ENCODE results near the gene TSPAN18.

TSPAN18 gene

DNA sequence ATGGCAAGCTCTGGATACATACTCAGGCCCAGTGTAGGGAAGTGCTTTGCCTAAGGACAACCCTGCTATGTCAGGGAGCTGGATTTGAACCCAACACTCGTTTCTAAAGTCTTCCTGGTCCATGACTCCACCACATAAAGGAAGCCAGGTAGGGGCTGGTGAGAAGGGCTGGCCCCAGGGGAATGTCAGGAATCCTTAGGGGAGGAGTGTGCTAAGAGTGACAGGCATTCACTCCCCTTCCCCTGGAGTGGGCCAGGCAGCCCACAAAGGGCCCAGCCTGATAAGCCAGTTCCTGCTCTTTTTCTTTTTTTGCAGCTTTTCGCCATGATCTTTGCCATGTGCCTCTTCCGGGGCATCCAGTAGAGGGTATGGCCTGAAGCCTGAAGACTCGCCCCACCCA, 202.1 kb downstream of the TSPAN18 start:
- peaks cover 12% of the 10 kb centered on the region for H3K36me3 Mint-ChIP-seq (ENCODE audit: low read depth)
- peaks cover 24% of the 10 kb centered on the region for H3K27me3 Mint-ChIP-seq
- no peaks in the 10 kb centered on the region for H3K4me1 Mint-ChIP-seq (ENCODE audit: low read depth)
- no peak overlapping the region for H3K27ac Mint-ChIP-seq
- H3K9me3 Mint-ChIP-seq = no peaks in the 10 kb centered on the region
- H3K4me3 Mint-ChIP-seq = no peak overlapping the region
- intact Hi-C loops (cut with micrococcal nuclease) = no loop called here

GRCh38 chr11:44930588-44931302, 204.0 kb downstream of the TSPAN18 start:
- intact Hi-C loops (cut with micrococcal nuclease) = loop anchor here (10.0 kb wide), 1 partner anchor 364 kb away; no protein-coding TSS in a partner anchor
- peaks cover 25% of the 10 kb centered on the region for H3K36me3 Mint-ChIP-seq (ENCODE audit: low read depth)
- H3K27ac Mint-ChIP-seq = no peak overlapping the region
- H3K4me1 Mint-ChIP-seq (ENCODE audit: low read depth) = no peaks in the 10 kb centered on the region
- no peaks in the 10 kb centered on the region for H3K9me3 Mint-ChIP-seq
- no peak overlapping the region for H3K4me3 Mint-ChIP-seq
- H3K27me3 Mint-ChIP-seq = peaks cover 24% of the 10 kb centered on the region

GRCh38 chr11:44931466-44931865, 204.7 kb downstream of the TSPAN18 start:
- intact Hi-C loops (cut with micrococcal nuclease) = loop anchor here (10.0 kb wide), 1 partner anchor 363 kb away; no protein-coding TSS in a partner anchor
- H3K36me3 Mint-ChIP-seq (ENCODE audit: low read depth) = peaks cover 25% of the 10 kb centered on the region
- no peak overlapping the region for H3K4me3 Mint-ChIP-seq
- H3K27ac Mint-ChIP-seq = no peak overlapping the region
- no peaks in the 10 kb centered on the region for H3K4me1 Mint-ChIP-seq (ENCODE audit: low read depth)
- H3K9me3 Mint-ChIP-seq = no peaks in the 10 kb centered on the region
- peaks cover 24% of the 10 kb centered on the region for H3K27me3 Mint-ChIP-seq

DNA sequence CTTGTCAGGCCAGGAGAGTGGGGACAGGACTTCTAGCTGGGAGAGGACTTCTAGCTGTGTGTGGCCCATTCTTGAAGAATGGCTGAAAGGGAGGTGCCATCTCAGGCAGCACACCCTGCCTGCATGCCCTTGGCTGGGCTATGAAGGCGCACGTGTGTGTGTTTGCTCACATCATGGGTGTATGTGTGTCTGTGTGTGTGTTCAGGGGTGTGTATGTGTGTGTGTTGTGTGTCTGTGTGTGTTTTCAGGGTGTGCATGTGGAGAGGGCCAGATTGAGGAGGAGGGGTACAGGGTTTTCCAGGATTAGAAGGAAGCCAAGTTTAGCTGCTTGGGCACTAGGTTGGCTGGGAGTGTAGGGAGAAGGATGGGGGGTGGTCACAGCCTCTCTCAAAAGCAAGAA, 207.3 kb downstream of the TSPAN18 start:
- Mint-ChIP-seq H3K4me3 (no peak overlapping the region), H3K9me3 (no peaks in the 10 kb centered on the region), H3K27ac (no peak overlapping the region), H3K36me3 (ENCODE audit: low read depth) (peaks cover 33% of the 10 kb centered on the region), H3K4me1 (ENCODE audit: low read depth) (peaks cover 10% of the 10 kb centered on the region), H3K27me3 (peaks cover 16% of the 10 kb centered on the region)
- intact Hi-C loops (cut with micrococcal nuclease) = loop anchor here (10.0 kb wide), 1 partner anchor 361 kb away; no protein-coding TSS in a partner anchor

DNA sequence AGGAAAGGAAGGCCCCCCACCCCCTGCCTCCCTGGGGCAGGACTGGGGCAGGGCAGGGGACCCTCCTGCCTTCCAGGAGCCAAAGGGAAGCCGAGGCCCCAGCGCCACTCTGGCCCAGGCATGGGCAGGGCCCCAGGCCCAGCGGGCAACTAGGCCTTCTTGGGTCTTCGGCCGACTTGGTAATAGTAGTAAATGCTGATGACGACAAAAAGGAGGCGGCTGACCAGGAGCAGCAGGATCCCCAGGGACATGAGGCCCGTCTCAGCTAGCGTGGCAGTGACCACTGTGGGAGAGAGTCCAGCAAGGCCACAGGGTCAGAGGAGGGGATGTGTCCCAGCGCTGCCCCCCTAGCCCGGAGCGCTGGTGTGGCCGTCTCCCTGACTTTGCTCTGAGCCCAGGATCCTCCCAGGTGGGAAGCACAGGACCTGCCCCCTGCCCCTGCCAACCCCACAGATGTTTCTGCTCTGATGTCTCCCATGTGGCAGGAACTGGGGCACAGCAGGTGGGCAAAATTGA, 208.0 kb downstream of the TSPAN18 start:
- intact Hi-C loops (cut with micrococcal nuclease) = loop anchor here (10.0 kb wide), 1 partner anchor 360 kb away; no protein-coding TSS in a partner anchor
- Mint-ChIP-seq H3K36me3 (ENCODE audit: low read depth) (peaks cover 33% of the 10 kb centered on the region), H3K4me3 (no peak overlapping the region), H3K27ac (no peak overlapping the region), H3K4me1 (ENCODE audit: low read depth) (peaks cover 17% of the 10 kb centered on the region), H3K9me3 (no peaks in the 10 kb centered on the region), H3K27me3 (peaks cover 15% of the 10 kb centered on the region)

- Mint-ChIP-seq H3K27ac (no peak overlapping the region), H3K9me3 (no peaks in the 10 kb centered on the region), H3K4me3 (no peak overlapping the region), H3K36me3 (ENCODE audit: low read depth) (peaks cover 38% of the 10 kb centered on the region), H3K27me3 (peaks cover 7% of the 10 kb centered on the region), H3K4me1 (ENCODE audit: low read depth) (peaks cover 35% of the 10 kb centered on the region)
- intact Hi-C loops (cut with micrococcal nuclease) = loop anchor here (1.0 to 10.0 kb wide), 2 partner anchors 167 to 358 kb away; no protein-coding TSS in a partner anchor
Measured at GRCh38 chr11:44936525-44936924, 209.8 kb downstream of the TSPAN18 start.

DNA sequence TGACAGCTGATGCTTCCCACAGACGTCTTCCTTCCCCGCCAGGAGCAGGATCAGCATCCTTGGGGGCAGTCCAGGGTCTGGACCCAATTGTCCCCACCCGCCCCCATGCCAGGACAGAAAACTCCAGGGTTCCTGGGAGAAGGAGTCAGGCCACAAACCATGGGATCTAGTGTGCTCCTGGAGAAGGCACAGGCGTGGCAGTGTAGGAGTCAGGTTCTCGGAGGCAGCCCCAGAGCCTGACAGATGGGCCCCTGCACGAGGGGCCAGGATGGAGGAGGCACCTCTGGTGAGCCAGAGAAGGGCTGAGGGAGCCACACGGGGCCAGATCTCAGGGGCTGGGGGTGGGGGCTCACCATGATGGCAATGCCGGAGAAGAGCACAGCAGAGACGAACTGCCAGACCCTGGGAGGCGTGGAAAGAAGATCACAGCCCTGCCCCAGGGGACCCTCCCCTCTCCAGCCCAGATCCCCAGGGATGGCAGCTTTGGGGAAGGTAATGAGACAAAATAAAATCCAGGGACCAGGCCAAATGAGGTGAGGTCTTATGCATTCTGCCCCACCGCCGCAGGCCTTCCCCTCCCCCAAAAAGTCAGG, 210.3 kb downstream of the TSPAN18 start:
- no peak overlapping the region for H3K27ac Mint-ChIP-seq
- peaks cover 38% of the 10 kb centered on the region for H3K36me3 Mint-ChIP-seq (ENCODE audit: low read depth)
- H3K27me3 Mint-ChIP-seq = peaks cover 7% of the 10 kb centered on the region
- intact Hi-C loops (cut with micrococcal nuclease) = loop anchor here (1.0 to 10.0 kb wide), 2 partner anchors 166 to 358 kb away; no protein-coding TSS in a partner anchor
- H3K9me3 Mint-ChIP-seq = no peaks in the 10 kb centered on the region
- peaks cover 40% of the 10 kb centered on the region for H3K4me1 Mint-ChIP-seq (ENCODE audit: low read depth)
- H3K4me3 Mint-ChIP-seq = no peak overlapping the region

DNA sequence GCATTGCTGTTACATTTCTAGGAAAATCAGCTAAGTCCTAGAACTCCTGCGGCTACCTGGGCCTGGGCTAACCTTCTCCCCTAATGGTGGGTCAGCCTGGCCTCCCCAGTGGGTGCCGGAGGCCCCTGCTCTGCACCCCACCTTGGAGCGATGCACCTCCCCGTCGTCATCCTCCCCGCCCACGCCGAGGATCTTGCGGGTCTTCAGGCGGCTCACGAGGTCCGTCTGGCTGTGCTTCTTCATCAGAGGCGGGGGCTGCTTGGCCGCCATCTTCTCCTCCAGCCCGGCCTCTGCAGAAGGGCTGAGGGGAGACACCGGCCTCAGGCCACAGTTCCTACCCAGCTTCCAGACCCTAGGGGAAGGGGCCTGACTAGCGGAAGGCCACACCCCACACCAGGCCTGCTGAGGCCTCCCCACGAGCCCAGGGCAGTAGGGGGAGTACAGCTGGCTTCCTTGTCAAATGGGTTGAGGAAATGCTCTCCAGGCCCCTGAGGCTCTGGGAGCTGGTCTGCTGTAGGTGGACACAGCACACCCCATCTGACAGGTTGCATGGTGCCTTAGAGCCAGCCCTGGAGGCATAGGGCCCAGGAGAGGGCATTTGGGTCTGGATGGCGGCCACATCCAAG, 211.4 kb downstream of the TSPAN18 start:
- Mint-ChIP-seq H3K27ac (no peak overlapping the region), H3K27me3 (peaks cover 7% of the 10 kb centered on the region), H3K4me3 (no peak overlapping the region), H3K4me1 (ENCODE audit: low read depth) (peaks cover 51% of the 10 kb centered on the region), H3K36me3 (ENCODE audit: low read depth) (peaks cover 33% of the 10 kb centered on the region), H3K9me3 (no peaks in the 10 kb centered on the region)
- intact Hi-C loops (cut with micrococcal nuclease) = loop anchor here (10.0 kb wide), 1 partner anchor 357 kb away; no protein-coding TSS in a partner anchor

- Mint-ChIP-seq H3K27ac (peak overlapping the region; percentile 73), H3K27me3 (peaks cover 11% of the 10 kb centered on the region), H3K9me3 (no peaks in the 10 kb centered on the region), H3K4me3 (peak overlapping the region; percentile 34), H3K36me3 (ENCODE audit: low read depth) (peaks cover 17% of the 10 kb centered on the region), H3K4me1 (ENCODE audit: low read depth) (peaks cover 64% of the 10 kb centered on the region)
- intact Hi-C loops (cut with micrococcal nuclease) = loop anchor here (10.0 kb wide), 1 partner anchor 355 kb away; no protein-coding TSS in a partner anchor
Measured at GRCh38 chr11:44939673-44940395, 213.1 kb downstream of the TSPAN18 start.

GRCh38 chr11:44940404-44940803, 213.6 kb downstream of the TSPAN18 start:
- peaks cover 11% of the 10 kb centered on the region for H3K27me3 Mint-ChIP-seq
- intact Hi-C loops (cut with micrococcal nuclease) = no loop called here
- peak overlapping the region; percentile 73 for H3K27ac Mint-ChIP-seq
- H3K4me1 Mint-ChIP-seq (ENCODE audit: low read depth) = peaks cover 64% of the 10 kb centered on the region
- peaks cover 13% of the 10 kb centered on the region for H3K36me3 Mint-ChIP-seq (ENCODE audit: low read depth)
- no peak overlapping the region for H3K4me3 Mint-ChIP-seq
- no peaks in the 10 kb centered on the region for H3K9me3 Mint-ChIP-seq

- Mint-ChIP-seq H3K4me3 (no peak overlapping the region), H3K27me3 (peaks cover 11% of the 10 kb centered on the region), H3K4me1 (ENCODE audit: low read depth) (peaks cover 64% of the 10 kb centered on the region), H3K9me3 (no peaks in the 10 kb centered on the region), H3K36me3 (ENCODE audit: low read depth) (peaks cover 13% of the 10 kb centered on the region), H3K27ac (peak overlapping the region; percentile 7)
- intact Hi-C loops (cut with micrococcal nuclease) = no loop called here
Measured at GRCh38 chr11:44940835-44941234, 214.1 kb downstream of the TSPAN18 start.

GRCh38 chr11:44941259-44942021, 214.7 kb downstream of the TSPAN18 start:
- Mint-ChIP-seq H3K27me3 (peaks cover 11% of the 10 kb centered on the region), H3K4me3 (no peak overlapping the region), H3K27ac (peak overlapping the region; percentile 7), H3K9me3 (no peaks in the 10 kb centered on the region), H3K36me3 (ENCODE audit: low read depth) (peaks cover 13% of the 10 kb centered on the region), H3K4me1 (ENCODE audit: low read depth) (peaks cover 68% of the 10 kb centered on the region)
- intact Hi-C loops (cut with micrococcal nuclease) = no loop called here

Measured in dendritic cell treated with granulocyte-macrophage colony-stimulating factor and Interleukin-4, amounts not matched to agents 40 ng/mL and 50 ng/mL, for 4 days (primary cell).